Prostate gland (tissue), 2 donors: Measurements from ENCODE around the gene RAB28.

Experiments
- POLR2A ChIP-seq: fragments of 450-650 bp; IDR thresholded peaks from one replicate; pipeline ENCODE4 v1.6.1; 2016; ENCODE audit warnings: antibody characterized with exemption, mild to moderate bottlenecking
- TF ChIP-seq, protein P1 (sequence below), 4 experiments: fragments of 200-600 bp in 2 of 4; fragments of 450-650 bp in 2 of 4; sonication (generic) in 2 of 4; IDR thresholded peaks; 1 replicate in 3 of 4; 2 replicates in 1 of 4; pipeline ENCODE4 v1.5.1; 2016 to 2019; ENCODE audit warnings: antibody characterized with exemption in 4 of 4, mild to moderate bottlenecking in 2 of 4, moderate library complexity in 2 of 4

DNA sequence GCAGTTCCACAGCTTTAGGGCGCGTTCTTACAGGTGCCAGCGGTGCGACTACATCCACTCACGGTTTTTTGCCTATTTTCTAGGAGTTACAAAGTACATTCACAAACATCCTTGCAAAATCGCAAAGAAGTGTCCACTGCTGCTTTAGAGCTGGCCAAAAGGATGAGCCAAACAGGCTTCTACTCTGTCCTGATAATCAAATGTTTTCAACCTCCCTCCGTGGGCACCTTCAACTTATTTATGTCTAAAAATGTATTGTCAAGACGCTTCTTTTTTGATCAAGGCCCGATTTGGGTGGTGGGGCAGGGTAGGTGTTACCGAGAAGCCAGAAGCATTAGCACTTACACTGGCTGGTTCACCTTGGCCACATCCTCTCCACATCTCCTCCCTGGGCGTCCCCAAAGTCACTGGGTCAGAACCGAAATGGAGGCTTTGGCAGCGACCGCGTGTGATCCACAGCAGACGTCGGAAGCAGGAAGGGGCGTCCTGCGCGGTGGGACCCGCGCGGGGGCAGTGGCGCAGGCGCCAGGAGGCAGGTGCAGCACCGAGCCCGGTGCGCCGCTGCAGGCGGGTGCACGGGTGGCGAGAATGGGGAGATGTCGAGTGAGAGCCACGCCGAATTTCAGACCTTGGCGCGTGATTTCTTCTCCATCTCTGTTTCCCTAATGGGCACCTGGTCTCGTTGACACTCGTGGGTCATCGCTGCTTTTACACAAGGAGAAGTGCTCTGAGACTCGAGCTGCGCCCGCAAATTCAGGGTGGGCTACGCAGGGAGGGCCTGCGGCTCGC lies 43.2 kb upstream of the RAB28 start:
- no peak for TF ChIP-seq POLR2A
- TF ChIP-seq, protein P1, sequence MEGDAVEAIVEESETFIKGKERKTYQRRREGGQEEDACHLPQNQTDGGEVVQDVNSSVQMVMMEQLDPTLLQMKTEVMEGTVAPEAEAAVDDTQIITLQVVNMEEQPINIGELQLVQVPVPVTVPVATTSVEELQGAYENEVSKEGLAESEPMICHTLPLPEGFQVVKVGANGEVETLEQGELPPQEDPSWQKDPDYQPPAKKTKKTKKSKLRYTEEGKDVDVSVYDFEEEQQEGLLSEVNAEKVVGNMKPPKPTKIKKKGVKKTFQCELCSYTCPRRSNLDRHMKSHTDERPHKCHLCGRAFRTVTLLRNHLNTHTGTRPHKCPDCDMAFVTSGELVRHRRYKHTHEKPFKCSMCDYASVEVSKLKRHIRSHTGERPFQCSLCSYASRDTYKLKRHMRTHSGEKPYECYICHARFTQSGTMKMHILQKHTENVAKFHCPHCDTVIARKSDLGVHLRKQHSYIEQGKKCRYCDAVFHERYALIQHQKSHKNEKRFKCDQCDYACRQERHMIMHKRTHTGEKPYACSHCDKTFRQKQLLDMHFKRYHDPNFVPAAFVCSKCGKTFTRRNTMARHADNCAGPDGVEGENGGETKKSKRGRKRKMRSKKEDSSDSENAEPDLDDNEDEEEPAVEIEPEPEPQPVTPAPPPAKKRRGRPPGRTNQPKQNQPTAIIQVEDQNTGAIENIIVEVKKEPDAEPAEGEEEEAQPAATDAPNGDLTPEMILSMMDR (IDR thresholded peaks at IDR 0.05): no peak
